ENCODE data around the gene PPP1R14B. TPM values are rescaled to one million over a fixed set of nuclear protein-coding genes. Genes with fewer than 3 reads are reported as not detected.
A peak's percentile ranks its signal among the peaks of the same experiment; 100 is the strongest.

The PPP1R14B gene
- total and polyA plus RNA-seq, 2 of the 13 experiments (the other 11 are each of a cell fraction or from before 2014, with no cell fraction given), result 110 to 148 TPM

- TF ChIP-seq ZNF687 (CRISPR knock-in tag; IDR thresholded peaks at IDR 0.05) (peak; percentile 50), TBP (CRISPR knock-in tag; IDR thresholded peaks at IDR 0.05) (no peak), MIER3 (CRISPR knock-in tag; IDR thresholded peaks at IDR 0.05; ENCODE audit: borderline replicate concordance) (no peak), ZNF772 (CRISPR knock-in tag; IDR thresholded peaks at IDR 0.05) (no peak), REL (CRISPR knock-in tag; conservative IDR thresholded peaks at IDR 0.05) (no peak), BCL3 (CRISPR knock-in tag; IDR thresholded peaks at IDR 0.05) (no peak), SRF (IDR thresholded peaks at IDR 0.05; ENCODE audit: low read depth, low read length) (no peak), ZSCAN9 (CRISPR knock-in tag; IDR thresholded peaks at IDR 0.05; ENCODE audit: borderline replicate concordance) (no peak), PRDM15 (CRISPR knock-in tag; IDR thresholded peaks at IDR 0.05) (no peak), NR3C1 (CRISPR knock-in tag; IDR thresholded peaks at IDR 0.05) (no peak), CBFB (CRISPR knock-in tag; IDR thresholded peaks at IDR 0.05) (no peak), TSC22D2 (CRISPR knock-in tag; IDR thresholded peaks at IDR 0.05; ENCODE audit: borderline replicate concordance) (no peak), ZNF160 (CRISPR knock-in tag; IDR thresholded peaks at IDR 0.05) (no peak), ZNF572 (CRISPR knock-in tag; IDR thresholded peaks at IDR 0.05) (no peak), HHEX (CRISPR knock-in tag; IDR thresholded peaks at IDR 0.05) (no peak), ZNF468 (CRISPR knock-in tag; IDR thresholded peaks at IDR 0.05) (no peak), HINFP (CRISPR knock-in tag; IDR thresholded peaks at IDR 0.05; ENCODE audit: low read depth) (no peak)
- TF ChIP-seq, protein P1, sequence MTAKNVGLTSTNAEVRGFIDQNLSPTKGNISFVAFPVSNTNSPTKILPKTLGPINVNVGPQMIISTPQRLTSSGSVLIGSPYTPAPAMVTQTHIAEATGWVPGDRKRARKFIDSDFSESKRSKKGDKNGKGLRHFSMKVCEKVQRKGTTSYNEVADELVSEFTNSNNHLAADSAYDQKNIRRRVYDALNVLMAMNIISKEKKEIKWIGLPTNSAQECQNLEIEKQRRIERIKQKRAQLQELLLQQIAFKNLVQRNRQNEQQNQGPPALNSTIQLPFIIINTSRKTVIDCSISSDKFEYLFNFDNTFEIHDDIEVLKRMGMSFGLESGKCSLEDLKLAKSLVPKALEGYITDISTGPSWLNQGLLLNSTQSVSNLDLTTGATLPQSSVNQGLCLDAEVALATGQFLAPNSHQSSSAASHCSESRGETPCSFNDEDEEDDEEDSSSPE (CRISPR knock-in tag; IDR thresholded peaks at IDR 0.05), result no peak
Observed at GRCh38 chr11:64218628-64219353, 28.0 kb downstream of the PPP1R14B start (continued).

All from HepG2 (cell line).